Bronchial epithelial cell (primary cell): ENCODE measurements around the gene CBFA2T2. TPM values are rescaled to one million over a fixed set of nuclear protein-coding genes. Genes with fewer than 3 reads are reported as not detected.
"Not testable (repeated sequence)": the region's sequence is repeated elsewhere in the genome, so short reads cannot be mapped to it uniquely, and the experiment has no call there.

Experiments
- DNase-seq: peaks from one replicate; pipeline ENCODE4 v3.0.0-alpha.2; 2010; ENCODE audit warnings: low read depth
- FAIRE-seq: peaks from 2 replicates; lab custom pipeline; 2011; peaks lifted over from hg19 to GRCh38; lab: Jason Lieb, UNC
- H3K27me3 ChIP-seq: 2 replicates; pipeline ENCODE4 v1.5.1; 2011; ENCODE audit warnings: low read length; ENCODE audit not compliant: control insufficient read depth, insufficient read depth
- H3K36me3 ChIP-seq: 2 replicates; pipeline ENCODE4 v1.5.1; 2011; ENCODE audit warnings: low read length; ENCODE audit not compliant: control insufficient read depth, insufficient read depth
- H3K4me3 ChIP-seq: 2 replicates; pipeline ENCODE4 v1.5.1; 2011; ENCODE audit warnings: mild to moderate bottlenecking, low read depth, low read length, control low read depth
- total RNA-seq: library from RNA; depleted of rRNA; stranded (reverse); fragments of >200 nt; gene quantifications from 2 replicates; pipeline ENCODE4 v1.2.1, GENCODE V29; 2014
- TF ChIP-seq, protein P1 (sequence below): IDR thresholded peaks from 2 replicates; pipeline ENCODE4 v1.5.1; 2011; ENCODE audit warnings: mild to moderate bottlenecking, moderate library complexity, low read length, control low read depth, inconsistent platforms; ENCODE audit not compliant: insufficient read depth, severe bottlenecking

CBFA2T2 gene
- total RNA-seq, 1 donor from 2014 or later: 5.3 TPM

DNA sequence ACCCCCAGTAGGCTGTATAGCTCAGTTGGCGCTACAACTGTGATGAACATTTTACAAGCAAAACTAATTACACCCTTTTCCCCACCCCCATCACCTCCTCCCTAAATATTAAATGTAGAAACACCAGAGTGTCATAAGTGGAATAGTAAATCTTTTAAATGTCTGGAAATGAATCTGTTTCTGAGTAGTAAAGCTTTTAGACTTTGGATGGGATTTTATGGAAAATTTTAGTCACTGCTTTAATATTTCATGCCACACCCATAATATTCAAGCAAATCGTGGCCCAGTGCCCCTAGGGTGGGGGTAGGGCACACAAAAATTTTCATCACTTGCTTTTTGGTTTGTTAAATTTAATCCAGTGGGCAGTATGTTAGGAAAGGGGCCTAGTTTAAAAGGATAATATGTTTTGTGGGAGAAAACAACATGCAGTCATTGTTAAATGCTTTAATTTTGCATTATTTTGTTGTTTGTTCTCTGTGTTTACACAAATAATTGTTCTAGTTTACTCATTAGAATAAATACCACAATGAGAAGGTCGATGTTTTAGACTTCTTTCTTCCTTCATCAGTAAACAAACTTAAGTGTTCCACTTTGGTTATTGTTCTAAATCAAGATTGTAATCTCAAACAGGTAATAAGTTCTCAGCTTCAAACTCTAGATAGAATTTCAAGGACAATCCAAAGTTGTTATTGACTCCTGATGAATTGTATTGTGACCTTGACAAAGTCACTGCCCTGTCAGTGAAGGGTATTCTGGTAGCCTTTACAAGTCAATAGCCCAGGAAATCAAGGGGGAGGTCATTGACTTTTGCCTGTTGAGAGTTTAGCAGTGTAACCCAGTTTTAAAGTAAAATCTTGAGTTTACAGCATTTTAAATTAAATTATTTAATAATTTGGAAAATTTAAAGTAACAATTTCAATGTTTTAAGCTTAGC lies 79.2 kb downstream of the CBFA2T2 start:
- no peak for FAIRE-seq
- no peaks in the 10 kb centered on the region for H3K27me3 ChIP-seq

DNA sequence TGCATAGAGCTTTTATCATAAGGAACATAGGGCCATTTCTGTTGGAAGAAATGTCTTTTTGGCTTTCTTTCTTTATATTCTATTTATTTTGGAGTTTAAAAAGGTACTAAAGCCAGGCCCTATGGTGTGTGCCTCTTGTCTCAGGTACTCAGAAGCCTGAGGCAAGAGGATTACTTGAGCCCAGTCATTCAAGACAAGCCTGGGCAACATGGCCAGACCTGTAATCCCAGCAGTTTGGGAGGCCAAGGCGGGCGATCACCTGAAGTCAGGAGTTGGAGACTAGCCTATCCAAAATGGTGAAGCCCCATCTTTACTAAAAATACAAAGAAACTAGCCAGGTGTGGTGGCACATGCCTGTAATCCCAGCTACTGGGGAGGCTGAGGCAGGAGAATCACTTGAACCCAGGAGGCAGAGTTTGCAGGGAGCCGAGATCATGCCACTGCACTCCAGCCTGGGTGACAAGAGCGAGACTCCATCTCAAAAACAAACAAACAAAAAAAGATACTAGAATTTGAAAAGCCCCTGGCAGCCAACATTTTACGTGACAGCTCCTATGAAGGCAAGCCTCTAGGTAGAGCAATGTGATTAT lies 80.0 kb downstream of the CBFA2T2 start:
- peak; percentile 91 for DNase-seq
- TF ChIP-seq, protein P1, sequence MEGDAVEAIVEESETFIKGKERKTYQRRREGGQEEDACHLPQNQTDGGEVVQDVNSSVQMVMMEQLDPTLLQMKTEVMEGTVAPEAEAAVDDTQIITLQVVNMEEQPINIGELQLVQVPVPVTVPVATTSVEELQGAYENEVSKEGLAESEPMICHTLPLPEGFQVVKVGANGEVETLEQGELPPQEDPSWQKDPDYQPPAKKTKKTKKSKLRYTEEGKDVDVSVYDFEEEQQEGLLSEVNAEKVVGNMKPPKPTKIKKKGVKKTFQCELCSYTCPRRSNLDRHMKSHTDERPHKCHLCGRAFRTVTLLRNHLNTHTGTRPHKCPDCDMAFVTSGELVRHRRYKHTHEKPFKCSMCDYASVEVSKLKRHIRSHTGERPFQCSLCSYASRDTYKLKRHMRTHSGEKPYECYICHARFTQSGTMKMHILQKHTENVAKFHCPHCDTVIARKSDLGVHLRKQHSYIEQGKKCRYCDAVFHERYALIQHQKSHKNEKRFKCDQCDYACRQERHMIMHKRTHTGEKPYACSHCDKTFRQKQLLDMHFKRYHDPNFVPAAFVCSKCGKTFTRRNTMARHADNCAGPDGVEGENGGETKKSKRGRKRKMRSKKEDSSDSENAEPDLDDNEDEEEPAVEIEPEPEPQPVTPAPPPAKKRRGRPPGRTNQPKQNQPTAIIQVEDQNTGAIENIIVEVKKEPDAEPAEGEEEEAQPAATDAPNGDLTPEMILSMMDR: no peak
- no peak overlapping the region for H3K4me3 ChIP-seq
- H3K36me3 ChIP-seq: no peaks in the 10 kb centered on the region
- H3K27me3 ChIP-seq: no peaks in the 10 kb centered on the region
- no peak for FAIRE-seq

More for the DNA sequence above, 79.2 kb downstream of the CBFA2T2 start:
- Histone ChIP-seq H3K4me3 (no peak overlapping the region), H3K36me3 (no peaks in the 10 kb centered on the region)
- TF ChIP-seq, protein P1: no peak
- DNase-seq: no peak

DNA sequence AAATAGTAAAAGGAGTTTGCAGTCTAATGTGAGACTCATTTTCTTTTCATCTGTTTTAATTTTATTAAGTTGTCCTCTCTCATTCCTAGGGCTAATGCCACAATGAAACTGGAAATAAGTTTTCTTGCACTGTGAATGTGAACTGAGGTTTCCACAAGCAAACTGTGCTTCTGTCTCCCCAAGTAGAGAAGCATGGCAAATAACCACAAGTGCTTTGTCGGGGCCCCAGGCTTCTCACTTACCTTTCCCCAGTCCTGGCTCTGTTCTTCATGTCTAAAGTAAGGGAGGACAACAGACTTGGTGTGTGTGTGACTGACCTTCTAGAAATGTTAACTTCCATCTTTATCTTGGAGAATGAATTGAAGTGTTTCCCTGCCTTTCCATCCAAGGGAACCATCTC lies 80.8 kb downstream of the CBFA2T2 start:
- Histone ChIP-seq H3K27me3 (no peaks in the 10 kb centered on the region), H3K36me3 (no peaks in the 10 kb centered on the region), H3K4me3 (no peak overlapping the region)
- no peak for DNase-seq
- FAIRE-seq: no peak
- TF ChIP-seq, protein P1: no peak

DNA sequence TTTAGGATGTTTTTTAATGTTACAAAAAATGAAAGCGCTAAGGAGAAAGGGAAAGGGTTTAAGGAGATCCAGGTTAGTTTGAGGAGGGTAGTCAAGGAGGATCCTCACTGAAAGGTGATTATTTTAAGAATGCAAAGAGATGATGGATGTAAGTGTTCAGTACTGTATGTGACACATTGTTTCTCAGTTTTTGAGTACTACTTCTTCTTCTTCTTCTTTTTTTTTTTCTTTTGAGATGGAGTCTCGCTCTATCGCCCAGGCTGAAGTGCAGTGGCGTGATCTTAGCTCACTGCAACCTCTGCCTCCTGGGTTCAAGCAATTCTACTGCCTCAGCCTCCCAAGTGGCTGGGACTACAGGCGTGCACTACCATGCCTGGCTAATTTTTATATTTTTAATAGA lies 83.4 kb downstream of the CBFA2T2 start:
- DNase-seq, FAIRE-seq, H3K4me3 ChIP-seq, H3K27me3 ChIP-seq, H3K36me3 ChIP-seq: not testable (repeated sequence)

DNA sequence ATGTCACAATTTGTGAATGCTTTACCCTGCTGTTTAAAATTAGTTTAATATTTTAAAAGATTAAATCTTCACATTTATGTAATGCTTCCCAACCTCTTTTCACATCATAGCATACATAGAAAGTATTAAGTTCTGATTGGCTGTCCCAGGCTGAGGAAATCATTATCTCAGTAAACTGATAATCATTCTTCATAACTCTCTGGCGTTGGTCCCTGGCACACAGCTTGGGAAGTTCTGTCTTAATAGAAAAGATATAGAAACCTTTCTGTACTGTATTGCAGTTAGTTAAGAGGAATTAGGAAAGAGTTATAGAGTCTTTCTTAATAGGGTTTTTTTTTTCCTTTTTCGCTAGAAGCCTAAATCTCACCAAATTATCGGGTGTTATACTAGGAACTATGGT lies 85.4 kb downstream of the CBFA2T2 start:
- no peaks in the 10 kb centered on the region for H3K27me3 ChIP-seq
- DNase-seq (no peak), FAIRE-seq (no peak)
- TF ChIP-seq, protein P1: no peak
- no peaks in the 10 kb centered on the region for H3K36me3 ChIP-seq
- H3K4me3 ChIP-seq: no peak overlapping the region

DNA sequence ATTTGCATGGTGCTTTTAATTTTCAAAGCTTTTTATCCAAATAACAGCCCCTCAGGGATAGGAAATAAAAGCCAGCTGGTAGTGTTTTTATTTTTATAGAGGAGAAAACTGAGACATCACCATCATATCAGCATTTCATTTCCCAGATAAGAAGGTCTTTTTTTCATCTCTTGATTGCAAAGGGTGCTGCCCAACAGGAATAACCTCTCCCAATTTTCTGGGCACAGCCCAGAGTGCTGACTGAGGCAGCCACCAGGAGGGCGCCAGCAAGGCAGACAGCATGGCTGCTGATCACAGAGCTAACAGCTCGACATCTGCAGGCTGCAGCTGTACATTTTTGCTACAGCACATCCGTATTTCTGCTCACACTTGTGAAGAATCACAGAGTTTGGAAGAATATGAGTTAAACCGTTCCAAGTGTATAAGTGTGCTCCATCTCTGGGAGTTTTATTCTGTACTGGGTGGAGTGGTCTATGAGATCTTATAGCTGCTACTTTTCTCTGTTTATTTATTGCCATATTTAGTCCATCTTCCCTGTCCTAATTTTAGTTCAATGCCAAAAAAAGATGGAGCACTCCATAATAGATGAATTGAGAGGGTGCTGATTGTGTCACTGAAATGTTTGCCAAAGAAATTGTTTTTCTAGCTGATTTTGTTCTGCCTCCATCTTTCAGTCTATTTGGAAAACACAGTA lies 86.7 kb downstream of the CBFA2T2 start:
- no peak for DNase-seq
- Histone ChIP-seq H3K36me3 (no peaks in the 10 kb centered on the region), H3K27me3 (no peaks in the 10 kb centered on the region), H3K4me3 (no peak overlapping the region)
- TF ChIP-seq, protein P1: peak; percentile 17
- no peak for FAIRE-seq
